Head of caudate nucleus (tissue), 42 donors: ENCODE data around the gene C8G.

Experiments used
- DNase-seq, 42 donors: peaks; one replicate each; pipeline versions ENCODE4 v3.0.0 to v3.0.0-alpha.2; 2020 to 2021; ENCODE audit warnings: mixed read lengths in 7 of 42
- intact Hi-C: fragments of 100-400 bp; cut with DNase I; formaldehyde crosslinking; loops from one replicate; pipeline ENCODE4 v1.15.0; 2022

The C8G gene

GRCh38 chr9:136958898-136959850, 14.1 kb downstream of the C8G start:
- no peak for DNase-seq
- intact Hi-C loops: no loop called here

- DNase-seq: no peak
- intact Hi-C loops: no loop called here
These were observed 15.3 kb downstream of the C8G start for GRCh38 chr9:136960212-136960937.

- intact Hi-C loops: no loop called here
- DNase-seq: no peak
These were observed 15.9 kb downstream of the C8G start for GRCh38 chr9:136960938-136961275.

- intact Hi-C loops: no loop called here
These were observed 16.4 kb downstream of the C8G start for GRCh38 chr9:136961279-136962065.

GRCh38 chr9:136962163-136962562, 17.1 kb downstream of the C8G start:
- intact Hi-C loops: no loop called here
- no peak for DNase-seq

More at GRCh38 chr9:136961279-136962065, 16.4 kb downstream of the C8G start:
- peak in 17 of 42 donors; percentile 39 to 82 (median 63) for DNase-seq

- DNase-seq: no peak
- intact Hi-C loops: no loop called here
These were observed 17.7 kb downstream of the C8G start for GRCh38 chr9:136962701-136963248.

GRCh38 chr9:136963341-136963740, 18.3 kb downstream of the C8G start:
- intact Hi-C loops: no loop called here
- peak in 4 of 42 donors; percentile 37 to 68 (median 49) for DNase-seq

GRCh38 chr9:136963751-136964150, 18.7 kb downstream of the C8G start:
- intact Hi-C loops: no loop called here
- DNase-seq: no peak

- no peak for DNase-seq
- intact Hi-C loops: no loop called here
These were observed 19.2 kb downstream of the C8G start for GRCh38 chr9:136964171-136964689.

GRCh38 chr9:136964833-136965422, 19.9 kb downstream of the C8G start:
- intact Hi-C loops: no loop called here
- DNase-seq: no peak

GRCh38 chr9:136965771-136966484, 20.9 kb downstream of the C8G start:
- peak in 41 of 42 donors; percentile 49 to 91 (median 77) for DNase-seq
- intact Hi-C loops: no loop called here

GRCh38 chr9:136968333-136969127, 23.5 kb downstream of the C8G start:
- intact Hi-C loops: no loop called here
- no peak for DNase-seq

GRCh38 chr9:136969150-136969549, 24.1 kb downstream of the C8G start:
- intact Hi-C loops: no loop called here
- DNase-seq: no peak

GRCh38 chr9:136969774-136970173, 24.7 kb downstream of the C8G start:
- no peak for DNase-seq

GRCh38 chr9:136970361-136970760, 25.3 kb downstream of the C8G start:
- intact Hi-C loops: no loop called here
- DNase-seq: no peak

More at GRCh38 chr9:136969774-136970173, 24.7 kb downstream of the C8G start:
- intact Hi-C loops: no loop called here

GRCh38 chr9:136971746-136972145, 26.7 kb downstream of the C8G start:
- no peak for DNase-seq
- intact Hi-C loops: no loop called here

GRCh38 chr9:136972335-136972734, 27.3 kb downstream of the C8G start:
- DNase-seq: no peak
- intact Hi-C loops: no loop called here
